ENCODE data around the gene FMN2.
A peak's percentile ranks its signal among the peaks of the same experiment; 100 is the strongest.

Gene FMN2

DNA sequence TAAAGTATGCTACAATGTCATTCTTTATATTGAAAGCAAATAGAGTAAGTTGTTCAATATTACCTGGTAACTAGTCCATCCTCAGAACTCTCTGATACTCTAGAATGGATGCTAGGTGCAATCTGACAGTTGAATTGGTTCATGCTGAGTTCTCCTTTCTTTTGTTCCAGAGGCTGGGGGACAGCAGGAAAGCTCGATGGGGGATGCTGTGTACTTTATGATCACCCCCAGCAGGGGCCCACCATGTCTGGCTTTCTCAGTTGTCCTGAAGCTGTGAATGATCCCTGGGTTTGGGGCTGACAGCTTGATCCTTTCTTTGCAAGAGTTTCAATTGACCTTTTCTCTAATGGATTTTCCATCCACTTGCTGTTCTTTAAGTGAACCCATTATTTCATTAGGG is 22.5 kb downstream of the FMN2 start:
- Histone ChIP-seq H3K4me3 (ENCODE audit: low read depth, low read length) (no peak overlapping the region), H3K27me3 (ENCODE audit: insufficient read depth, low read length) (no peaks in the 10 kb centered on the region), H3K36me3 (ENCODE audit: insufficient read depth, low read length) (no peaks in the 10 kb centered on the region), H3K79me2 (ENCODE audit: control insufficient read depth, insufficient read depth, low read length, unreplicated experiment) (no peaks in the 10 kb centered on the region), H3K4me1 (ENCODE audit: control insufficient read depth, insufficient read depth, low read length, unreplicated experiment) (peaks cover 8% of the 10 kb centered on the region), H3K27ac (ENCODE audit: low read depth, low read length) (no peak overlapping the region), H2AFZ (ENCODE audit: low read length, unreplicated experiment) (no peak overlapping the region)

- no peak overlapping the region for H2AFZ ChIP-seq (ENCODE audit: low read length, unreplicated experiment)
- no peak overlapping the region for H3K27ac ChIP-seq (ENCODE audit: low read depth, low read length)
- H3K4me3 ChIP-seq (ENCODE audit: low read depth, low read length): no peak overlapping the region
- H3K36me3 ChIP-seq (ENCODE audit: insufficient read depth, low read length): no peaks in the 10 kb centered on the region
- H3K4me1 ChIP-seq (ENCODE audit: control insufficient read depth, insufficient read depth, low read length, unreplicated experiment): peaks cover 8% of the 10 kb centered on the region
- no peaks in the 10 kb centered on the region for H3K27me3 ChIP-seq (ENCODE audit: insufficient read depth, low read length)
- no peaks in the 10 kb centered on the region for H3K79me2 ChIP-seq (ENCODE audit: control insufficient read depth, insufficient read depth, low read length, unreplicated experiment)
Measured at GRCh38 chr1:240115831-240116230, 24.1 kb downstream of the FMN2 start.

DNA sequence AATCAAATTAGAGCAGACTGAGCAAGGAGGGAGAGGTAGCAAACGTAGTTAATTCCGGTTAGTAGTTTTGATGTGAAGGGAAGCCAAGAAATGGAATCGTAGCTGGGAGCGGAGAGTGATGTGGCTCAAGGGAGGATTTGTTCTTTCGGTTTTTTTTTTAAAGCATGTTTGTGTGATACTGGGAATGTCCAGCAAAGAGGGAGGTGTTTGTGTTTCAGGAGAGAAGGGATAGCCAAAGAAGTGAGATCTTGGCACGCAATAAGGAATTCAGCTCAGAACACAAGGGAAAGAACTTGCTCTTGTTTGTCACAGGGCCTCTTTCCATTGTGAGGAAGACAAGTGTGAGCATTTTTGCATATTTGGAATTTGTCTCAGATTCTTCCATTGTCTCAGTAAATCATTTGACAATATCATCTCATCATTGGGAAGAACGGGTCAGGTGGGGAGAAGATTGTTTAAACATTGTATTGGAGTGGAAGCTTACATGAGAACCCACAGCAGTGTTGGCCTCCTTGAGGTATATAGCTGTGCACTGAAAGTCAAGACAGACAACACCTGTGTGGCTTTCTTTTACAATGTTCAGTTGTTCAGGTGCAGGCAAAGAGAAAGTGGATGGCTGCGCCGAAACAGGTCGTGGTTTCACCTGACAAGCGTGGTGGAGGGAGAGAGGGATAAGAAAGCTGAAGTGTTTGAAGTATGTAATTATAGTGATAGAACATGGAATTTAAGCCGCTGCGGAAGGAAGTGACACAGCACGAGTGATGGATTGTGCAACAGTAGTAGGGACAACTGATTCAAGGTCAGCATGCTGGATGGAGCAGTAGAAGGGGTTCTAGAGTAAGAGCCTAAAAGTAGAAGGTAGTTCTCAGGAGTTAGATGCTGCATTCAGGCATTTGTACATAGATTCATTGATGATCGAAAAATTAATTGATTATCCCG is 25.4 kb downstream of the FMN2 start:
- Histone ChIP-seq H3K27me3 (ENCODE audit: insufficient read depth, low read length) (no peaks in the 10 kb centered on the region), H3K27ac (ENCODE audit: low read depth, low read length) (no peak overlapping the region), H2AFZ (ENCODE audit: low read length, unreplicated experiment) (no peak overlapping the region), H3K79me2 (ENCODE audit: control insufficient read depth, insufficient read depth, low read length, unreplicated experiment) (no peaks in the 10 kb centered on the region), H3K36me3 (ENCODE audit: insufficient read depth, low read length) (no peaks in the 10 kb centered on the region), H3K4me1 (ENCODE audit: control insufficient read depth, insufficient read depth, low read length, unreplicated experiment) (peaks cover 8% of the 10 kb centered on the region), H3K4me3 (ENCODE audit: low read depth, low read length) (peak overlapping the region; percentile 18; the same call in 1 of the 2 replicates)

DNA sequence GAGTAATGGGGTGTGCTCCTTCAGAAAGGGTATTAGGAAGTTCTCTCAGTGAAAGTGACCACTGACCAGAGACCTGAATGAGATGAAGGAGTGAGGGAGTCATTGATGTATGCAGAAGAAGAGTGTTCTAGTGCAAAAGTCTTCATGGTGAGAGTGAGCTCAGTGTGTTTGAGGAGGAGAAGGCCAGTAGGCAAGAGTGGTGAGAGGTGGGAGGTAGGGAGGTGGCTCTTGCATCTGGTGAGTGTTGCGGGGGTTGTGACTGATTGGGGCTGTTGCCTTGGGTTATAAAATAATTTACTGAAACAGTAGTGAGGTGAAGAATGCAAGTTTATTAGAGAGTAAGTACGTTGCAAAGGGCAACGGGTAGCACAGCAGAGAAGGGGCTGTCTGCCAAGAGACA is 26.2 kb downstream of the FMN2 start:
- no peaks in the 10 kb centered on the region for H3K27me3 ChIP-seq (ENCODE audit: insufficient read depth, low read length)
- H3K4me3 ChIP-seq (ENCODE audit: low read depth, low read length): no peak overlapping the region; the same call in 1 of the 2 replicates
- no peak overlapping the region for H3K27ac ChIP-seq (ENCODE audit: low read depth, low read length)
- no peak overlapping the region for H2AFZ ChIP-seq (ENCODE audit: low read length, unreplicated experiment)
- peaks cover 8% of the 10 kb centered on the region for H3K4me1 ChIP-seq (ENCODE audit: control insufficient read depth, insufficient read depth, low read length, unreplicated experiment)
- no peaks in the 10 kb centered on the region for H3K36me3 ChIP-seq (ENCODE audit: insufficient read depth, low read length)
- no peaks in the 10 kb centered on the region for H3K79me2 ChIP-seq (ENCODE audit: control insufficient read depth, insufficient read depth, low read length, unreplicated experiment)

DNA sequence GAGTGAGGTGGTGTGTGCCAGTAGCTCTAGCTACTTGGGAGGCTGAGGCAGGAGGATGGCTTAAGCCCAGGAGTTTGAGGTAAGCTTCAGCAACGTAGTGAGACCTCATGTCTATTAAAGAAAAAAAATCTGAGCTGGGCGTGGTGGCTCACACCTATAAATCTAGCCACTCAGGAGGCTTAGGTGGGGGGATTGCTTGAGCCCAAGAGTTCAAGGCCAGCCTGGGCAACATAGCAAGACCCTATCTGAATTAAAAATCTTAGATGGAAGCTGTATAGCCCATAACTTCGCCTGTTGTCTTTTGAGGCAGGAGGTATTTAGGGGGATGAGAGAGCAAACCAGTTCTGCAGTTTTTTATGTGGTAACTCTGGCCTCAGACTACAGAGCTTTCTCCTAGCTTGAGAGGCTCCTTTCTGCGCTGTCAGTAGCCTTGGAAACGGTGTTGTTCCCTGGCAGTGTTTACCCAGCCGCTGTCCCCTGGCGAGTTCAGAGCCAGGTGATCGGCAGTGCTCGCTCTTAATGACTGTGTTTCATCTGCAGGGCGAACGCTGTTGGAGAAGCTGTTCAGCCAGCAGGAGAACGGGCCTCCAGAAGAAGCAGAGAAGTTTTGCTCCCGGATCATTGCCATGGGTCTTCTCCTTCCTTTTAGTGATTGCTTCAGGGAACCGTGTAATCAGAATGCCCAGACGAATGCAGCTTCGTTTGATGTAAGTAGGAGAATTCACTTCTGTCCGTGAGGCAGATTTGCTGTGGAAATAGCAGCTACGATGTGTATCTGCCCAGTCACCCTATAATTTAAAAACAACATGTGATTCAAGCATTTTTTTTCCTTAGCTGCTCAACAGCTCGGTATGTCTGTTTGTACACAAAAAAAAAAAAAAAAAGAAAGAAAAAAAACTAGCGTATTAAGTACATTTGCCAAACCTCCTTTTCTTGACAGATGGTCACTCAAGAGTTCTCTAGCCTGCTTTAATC is 31.2 kb downstream of the FMN2 start:
- no peaks in the 10 kb centered on the region for H3K36me3 ChIP-seq (ENCODE audit: insufficient read depth, low read length)
- H3K27me3 ChIP-seq (ENCODE audit: insufficient read depth, low read length): no peaks in the 10 kb centered on the region
- no peak overlapping the region for H3K27ac ChIP-seq (ENCODE audit: low read depth, low read length)
- H3K4me1 ChIP-seq (ENCODE audit: control insufficient read depth, insufficient read depth, low read length, unreplicated experiment): no peaks in the 10 kb centered on the region
- H3K4me3 ChIP-seq (ENCODE audit: low read depth, low read length): no peak overlapping the region
- no peaks in the 10 kb centered on the region for H3K79me2 ChIP-seq (ENCODE audit: control insufficient read depth, insufficient read depth, low read length, unreplicated experiment)
- H2AFZ ChIP-seq (ENCODE audit: low read length, unreplicated experiment): no peak overlapping the region

DNA sequence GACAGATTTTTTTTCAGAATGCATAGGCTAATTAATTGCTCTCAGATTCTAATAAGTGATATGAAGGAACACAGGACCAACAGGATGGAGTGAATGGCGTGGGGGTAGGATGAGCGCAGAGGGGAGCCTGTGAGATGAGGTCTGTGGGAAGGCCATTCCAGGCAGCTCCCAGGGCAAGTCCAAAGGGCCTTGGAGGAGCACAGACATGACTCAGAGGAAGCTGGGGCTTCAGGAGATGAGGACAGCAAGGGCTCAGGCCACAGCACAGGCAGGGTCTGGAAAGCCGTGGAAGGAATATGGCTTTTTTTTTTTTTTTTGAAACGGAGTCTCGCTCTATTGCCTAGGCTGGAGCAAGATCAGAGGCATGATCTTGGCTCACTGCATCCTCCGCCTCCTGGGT is 35.1 kb downstream of the FMN2 start:
- Histone ChIP-seq H2AFZ (ENCODE audit: low read length, unreplicated experiment) (no peak overlapping the region), H3K27me3 (ENCODE audit: insufficient read depth, low read length) (no peaks in the 10 kb centered on the region), H3K27ac (ENCODE audit: low read depth, low read length) (no peak overlapping the region), H3K4me1 (ENCODE audit: control insufficient read depth, insufficient read depth, low read length, unreplicated experiment) (no peaks in the 10 kb centered on the region), H3K79me2 (ENCODE audit: control insufficient read depth, insufficient read depth, low read length, unreplicated experiment) (no peaks in the 10 kb centered on the region), H3K4me3 (ENCODE audit: low read depth, low read length) (no peak overlapping the region), H3K36me3 (ENCODE audit: insufficient read depth, low read length) (no peaks in the 10 kb centered on the region)

GRCh38 chr1:240128366-240128765 is 36.7 kb downstream of the FMN2 start:
- Histone ChIP-seq H3K79me2 (ENCODE audit: control insufficient read depth, insufficient read depth, low read length, unreplicated experiment) (no peaks in the 10 kb centered on the region), H3K4me1 (ENCODE audit: control insufficient read depth, insufficient read depth, low read length, unreplicated experiment) (no peaks in the 10 kb centered on the region), H2AFZ (ENCODE audit: low read length, unreplicated experiment) (no peak overlapping the region), H3K36me3 (ENCODE audit: insufficient read depth, low read length) (no peaks in the 10 kb centered on the region), H3K27me3 (ENCODE audit: insufficient read depth, low read length) (no peaks in the 10 kb centered on the region), H3K4me3 (ENCODE audit: low read depth, low read length) (no peak overlapping the region), H3K27ac (ENCODE audit: low read depth, low read length) (no peak overlapping the region)

GRCh38 chr1:240134113-240134512 is 42.4 kb downstream of the FMN2 start:
- Histone ChIP-seq H3K27ac (ENCODE audit: low read depth, low read length) (no peak overlapping the region), H3K4me3 (ENCODE audit: low read depth, low read length) (no peak overlapping the region), H3K27me3 (ENCODE audit: insufficient read depth, low read length) (no peaks in the 10 kb centered on the region), H2AFZ (ENCODE audit: low read length, unreplicated experiment) (no peak overlapping the region), H3K36me3 (ENCODE audit: insufficient read depth, low read length) (no peaks in the 10 kb centered on the region), H3K4me1 (ENCODE audit: control insufficient read depth, insufficient read depth, low read length, unreplicated experiment) (no peaks in the 10 kb centered on the region), H3K79me2 (ENCODE audit: control insufficient read depth, insufficient read depth, low read length, unreplicated experiment) (no peaks in the 10 kb centered on the region)

DNA sequence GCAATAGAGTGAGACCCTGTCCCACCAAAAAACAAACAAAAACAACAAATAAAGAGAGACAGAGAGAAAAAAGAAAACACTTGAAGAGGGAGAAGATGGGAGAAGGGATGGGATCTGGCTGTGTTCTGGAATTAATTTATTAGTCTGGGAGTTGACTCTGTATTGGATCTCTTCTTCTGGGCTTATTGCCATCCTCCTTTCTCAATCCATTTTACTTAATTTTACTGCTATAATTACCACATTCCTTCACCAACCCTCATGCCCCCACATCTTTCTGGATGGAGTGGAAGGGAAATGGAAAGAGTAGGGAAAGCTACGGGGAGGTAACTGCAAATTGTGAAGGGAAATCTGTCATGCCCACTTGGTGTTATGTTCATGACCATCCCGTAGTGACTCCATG is 42.9 kb downstream of the FMN2 start:
- H3K27ac ChIP-seq (ENCODE audit: low read depth, low read length): no peak overlapping the region
- H3K27me3 ChIP-seq (ENCODE audit: insufficient read depth, low read length): no peaks in the 10 kb centered on the region
- H3K4me1 ChIP-seq (ENCODE audit: control insufficient read depth, insufficient read depth, low read length, unreplicated experiment): no peaks in the 10 kb centered on the region
- H3K79me2 ChIP-seq (ENCODE audit: control insufficient read depth, insufficient read depth, low read length, unreplicated experiment): no peaks in the 10 kb centered on the region
- no peak overlapping the region for H2AFZ ChIP-seq (ENCODE audit: low read length, unreplicated experiment)
- no peaks in the 10 kb centered on the region for H3K36me3 ChIP-seq (ENCODE audit: insufficient read depth, low read length)
- no peak overlapping the region for H3K4me3 ChIP-seq (ENCODE audit: low read depth, low read length)

GRCh38 chr1:240136402-240136801 is 44.7 kb downstream of the FMN2 start:
- Histone ChIP-seq H2AFZ (ENCODE audit: low read length, unreplicated experiment) (no peak overlapping the region), H3K4me1 (ENCODE audit: control insufficient read depth, insufficient read depth, low read length, unreplicated experiment) (no peaks in the 10 kb centered on the region), H3K27ac (ENCODE audit: low read depth, low read length) (no peak overlapping the region), H3K36me3 (ENCODE audit: insufficient read depth, low read length) (no peaks in the 10 kb centered on the region), H3K27me3 (ENCODE audit: insufficient read depth, low read length) (no peaks in the 10 kb centered on the region), H3K4me3 (ENCODE audit: low read depth, low read length) (no peak overlapping the region), H3K79me2 (ENCODE audit: control insufficient read depth, insufficient read depth, low read length, unreplicated experiment) (no peaks in the 10 kb centered on the region)

Data from ACC112 (cell line).